Right lobe of liver (tissue), 4 donors: ENCODE measurements around the gene ZBTB21.
"Not testable (repeated sequence)": the region's sequence is repeated elsewhere in the genome, so short reads cannot be mapped to it uniquely, and the experiment has no call there.

Experiments
- POLR2A ChIP-seq: fragments of 450-650 bp; IDR thresholded peaks from one replicate; pipeline ENCODE4 v1.6.1; 2017; ENCODE audit warnings: antibody characterized with exemption, mild to moderate bottlenecking
- TF ChIP-seq, protein P1 (sequence below), 4 donors: fragments of 200-600 bp in 3 of 4; fragments of 450-650 bp in 1 of 4; IDR thresholded peaks; one replicate each; pipeline versions ENCODE4 v1.5.1 to v1.8.0; 2016 to 2022; ENCODE audit warnings: antibody characterized with exemption in 4 of 4, mild to moderate bottlenecking in 2 of 4
- donor health status: DM: no; HTN: no; CAD: no.
- donor health status: DM: no; HTN: no; CAD: no.
- donor health status: DM: no; HTN: yes; CAD: no.

DNA sequence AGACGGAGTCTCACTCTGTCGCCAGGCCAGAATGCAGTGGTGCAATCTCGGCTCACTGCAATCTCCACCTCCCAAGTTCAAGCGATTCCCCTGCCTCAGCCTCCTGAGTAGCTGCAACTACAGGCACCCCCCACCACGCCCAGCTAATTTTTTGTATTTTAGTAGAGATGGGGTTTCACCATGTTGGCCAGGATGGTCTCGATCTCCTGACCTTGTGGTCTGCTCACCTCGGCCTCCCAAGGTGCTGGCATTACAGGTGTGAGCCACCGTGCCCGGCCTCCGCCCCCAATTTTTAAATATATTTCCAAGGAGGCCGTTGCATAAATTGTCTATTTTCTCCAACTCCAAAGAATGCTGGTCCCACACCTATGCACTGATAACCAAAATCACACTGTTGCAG, 50.5 kb downstream of the ZBTB21 start:
- TF ChIP-seq, protein P1, sequence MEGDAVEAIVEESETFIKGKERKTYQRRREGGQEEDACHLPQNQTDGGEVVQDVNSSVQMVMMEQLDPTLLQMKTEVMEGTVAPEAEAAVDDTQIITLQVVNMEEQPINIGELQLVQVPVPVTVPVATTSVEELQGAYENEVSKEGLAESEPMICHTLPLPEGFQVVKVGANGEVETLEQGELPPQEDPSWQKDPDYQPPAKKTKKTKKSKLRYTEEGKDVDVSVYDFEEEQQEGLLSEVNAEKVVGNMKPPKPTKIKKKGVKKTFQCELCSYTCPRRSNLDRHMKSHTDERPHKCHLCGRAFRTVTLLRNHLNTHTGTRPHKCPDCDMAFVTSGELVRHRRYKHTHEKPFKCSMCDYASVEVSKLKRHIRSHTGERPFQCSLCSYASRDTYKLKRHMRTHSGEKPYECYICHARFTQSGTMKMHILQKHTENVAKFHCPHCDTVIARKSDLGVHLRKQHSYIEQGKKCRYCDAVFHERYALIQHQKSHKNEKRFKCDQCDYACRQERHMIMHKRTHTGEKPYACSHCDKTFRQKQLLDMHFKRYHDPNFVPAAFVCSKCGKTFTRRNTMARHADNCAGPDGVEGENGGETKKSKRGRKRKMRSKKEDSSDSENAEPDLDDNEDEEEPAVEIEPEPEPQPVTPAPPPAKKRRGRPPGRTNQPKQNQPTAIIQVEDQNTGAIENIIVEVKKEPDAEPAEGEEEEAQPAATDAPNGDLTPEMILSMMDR (IDR thresholded peaks at IDR 0.05), result not testable (repeated sequence)
- TF ChIP-seq POLR2A, result not testable (repeated sequence)
